BE2C (cell line): ENCODE results near the gene VGLL2.
A peak's percentile ranks its signal among the peaks of the same experiment; 100 is the strongest.
"Not testable (repeated sequence)": the region's sequence is repeated elsewhere in the genome, so short reads cannot be mapped to it uniquely, and the experiment has no call there.

Source experiments
- DNase-seq: peaks from one replicate; pipeline ENCODE4 v3.0.0-alpha.2; 2020
- H3K27me3 ChIP-seq: fragments of 250-450 bp; sonication (Bioruptor Pico); 2 replicates; pipeline ENCODE4 v1.5.1; 2020; ENCODE audit warnings: mild to moderate bottlenecking
- H3K36me3 ChIP-seq: fragments of 250-450 bp; sonication (Bioruptor Pico); 2 replicates; pipeline ENCODE4 v1.5.1; 2020; ENCODE audit warnings: mild to moderate bottlenecking
- H3K4me1 ChIP-seq: fragments of 250-450 bp; sonication (Bioruptor Pico); 2 replicates; pipeline ENCODE4 v1.5.1; 2020
- H3K4me3 ChIP-seq: 2 replicates; pipeline ENCODE4 v1.5.1; 2011; ENCODE audit warnings: low read depth, low read length
- H3K9me3 ChIP-seq: fragments of 250-450 bp; sonication (Bioruptor Pico); 2 replicates; pipeline ENCODE4 v1.5.1; 2020
- CTCF ChIP-seq: IDR thresholded peaks from 2 replicates; pipeline ENCODE4 v1.5.1; 2012; ENCODE audit warnings: mild to moderate bottlenecking, low read depth, low read length

The VGLL2 gene

DNA sequence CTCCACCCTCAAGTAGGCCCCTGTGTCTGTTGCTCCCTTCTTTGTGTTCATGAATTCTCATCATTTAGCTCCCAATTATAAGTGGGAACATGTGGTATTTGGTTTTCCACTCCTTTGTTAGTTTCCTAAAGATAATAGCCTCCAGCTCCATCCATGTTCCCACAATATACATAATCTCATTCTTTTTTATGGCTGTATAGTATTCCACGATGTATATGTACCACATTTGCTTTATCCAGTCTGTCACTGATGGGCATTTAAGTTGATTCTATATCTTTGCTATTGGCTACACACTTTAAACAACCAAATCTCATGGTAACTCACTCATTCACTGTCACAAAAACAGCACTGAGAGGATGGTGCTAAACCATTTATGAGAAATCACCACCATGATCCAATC lies 35.5 kb upstream of the VGLL2 start:
- Histone ChIP-seq H3K9me3 (no peaks in the 10 kb centered on the region), H3K4me3 (no peak overlapping the region), H3K36me3 (no peaks in the 10 kb centered on the region), H3K27me3 (no peaks in the 10 kb centered on the region), H3K4me1 (no peaks in the 10 kb centered on the region)
- DNase-seq = no peak
- no peak for TF ChIP-seq CTCF

GRCh38 chr6:117231466-117231865 lies 33.9 kb upstream of the VGLL2 start:
- no peak for TF ChIP-seq CTCF
- no peak for DNase-seq
- no peaks in the 10 kb centered on the region for H3K36me3 ChIP-seq
- H3K9me3 ChIP-seq = no peaks in the 10 kb centered on the region; the same call in 1 of the 2 replicates
- no peaks in the 10 kb centered on the region for H3K27me3 ChIP-seq
- H3K4me1 ChIP-seq = no peaks in the 10 kb centered on the region
- no peak overlapping the region for H3K4me3 ChIP-seq

GRCh38 chr6:117232196-117232595 lies 33.2 kb upstream of the VGLL2 start:
- Histone ChIP-seq H3K36me3 (no peaks in the 10 kb centered on the region), H3K4me3 (no peak overlapping the region), H3K27me3 (no peaks in the 10 kb centered on the region), H3K9me3 (no peaks in the 10 kb centered on the region; the same call in 1 of the 2 replicates), H3K4me1 (no peaks in the 10 kb centered on the region)
- TF ChIP-seq CTCF = no peak
- no peak for DNase-seq

GRCh38 chr6:117233145-117233544 lies 32.2 kb upstream of the VGLL2 start:
- Histone ChIP-seq H3K27me3 (no peaks in the 10 kb centered on the region), H3K4me3 (no peak overlapping the region), H3K9me3 (no peaks in the 10 kb centered on the region; the same call in 1 of the 2 replicates), H3K36me3 (no peaks in the 10 kb centered on the region), H3K4me1 (no peaks in the 10 kb centered on the region)
- no peak for DNase-seq
- TF ChIP-seq CTCF = no peak

DNA sequence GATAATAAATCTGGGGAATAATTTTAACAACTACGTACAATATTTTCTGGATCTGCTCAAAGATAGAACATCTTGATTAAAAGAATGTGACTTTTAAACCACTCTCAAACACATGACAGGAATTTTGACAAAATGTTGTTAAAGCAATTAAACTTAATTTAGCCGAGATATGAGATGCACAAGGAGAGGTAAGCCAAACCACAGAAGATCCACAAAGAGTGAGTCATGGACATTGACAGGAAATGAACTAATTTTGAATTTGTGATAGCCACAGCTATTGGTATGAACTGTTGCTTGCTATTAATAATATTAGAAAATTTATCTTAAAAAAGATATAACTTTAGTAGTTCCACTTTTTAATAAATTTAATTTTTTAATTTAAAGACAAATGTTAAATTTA lies 27.8 kb upstream of the VGLL2 start:
- Histone ChIP-seq H3K36me3 (no peaks in the 10 kb centered on the region), H3K4me1 (no peaks in the 10 kb centered on the region), H3K27me3 (no peaks in the 10 kb centered on the region), H3K4me3 (no peak overlapping the region), H3K9me3 (no peaks in the 10 kb centered on the region; the same call in 1 of the 2 replicates)
- DNase-seq = no peak
- no peak for TF ChIP-seq CTCF

DNA sequence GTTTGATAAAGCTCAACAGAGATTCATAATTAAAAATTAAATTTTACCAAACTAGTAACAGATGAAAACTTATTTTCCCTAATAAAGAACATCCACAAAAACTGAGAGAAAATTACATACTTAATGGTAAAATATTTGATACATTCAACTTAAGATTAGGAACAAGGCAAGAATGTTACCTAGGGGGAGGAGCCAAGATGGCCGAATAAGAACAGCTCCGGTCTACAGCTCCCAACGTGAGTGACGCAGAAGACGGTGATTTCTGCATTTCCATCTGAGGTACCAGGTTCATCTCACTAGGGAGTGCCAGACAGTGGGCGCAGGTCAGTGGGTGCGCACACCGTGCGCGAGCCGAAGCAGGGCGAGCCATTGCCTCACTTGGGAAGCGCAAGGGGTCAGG lies 20.8 kb upstream of the VGLL2 start:
- H3K9me3 ChIP-seq, H3K27me3 ChIP-seq, H3K4me3 ChIP-seq, DNase-seq, H3K4me1 ChIP-seq, H3K36me3 ChIP-seq: not testable (repeated sequence)

- not testable (repeated sequence) for H3K9me3 ChIP-seq, H3K4me1 ChIP-seq, H3K27me3 ChIP-seq, H3K4me3 ChIP-seq, H3K36me3 ChIP-seq
- peak; percentile 18 for DNase-seq
These were observed 20.4 kb upstream of the VGLL2 start for GRCh38 chr6:117244979-117245378.
